Activated CD8-positive, alpha-beta memory T cell treated with anti-CD3 and anti-CD28 coated beads, Interleukin-2, amount 50 U/mL, for 1 hour (primary cell): ENCODE measurements around the gene CDK4.

ENCODE experiments used
- DNase-seq: peaks from one replicate; pipeline ENCODE4 v3.0.0-alpha.2; 2020; ENCODE audit errors: extremely low read depth

The CDK4 gene

GRCh38 chr12:57739914-57740538 lies 12.1 kb downstream of the CDK4 start:
- no peak for DNase-seq

- no peak for DNase-seq
These were observed 12.7 kb downstream of the CDK4 start for GRCh38 chr12:57739387-57739786.

- DNase-seq = no peak
These were observed 13.4 kb downstream of the CDK4 start, which contains the start of gene AGAP2 for GRCh38 chr12:57738661-57739237. Gene AGAP2, minus strand, starts transcription at chr12:57738742. Its CDS starts 496 bp downstream, at chr12:57738246.

GRCh38 chr12:57737467-57738460 lies 14.3 kb downstream of the CDK4 start:
- no peak for DNase-seq

GRCh38 chr12:57736741-57737466 lies 15.2 kb downstream of the CDK4 start:
- DNase-seq = no peak

GRCh38 chr12:57735952-57736740 lies 16.0 kb downstream of the CDK4 start:
- no peak for DNase-seq

- no peak for DNase-seq
These were observed 16.8 kb downstream of the CDK4 start for GRCh38 chr12:57735198-57735855.

- DNase-seq = no peak
These were observed 17.5 kb downstream of the CDK4 start for GRCh38 chr12:57734591-57734990.

- no peak for DNase-seq
These were observed 18.2 kb downstream of the CDK4 start for GRCh38 chr12:57733928-57734327.

- no peak for DNase-seq
These were observed 19.1 kb downstream of the CDK4 start for GRCh38 chr12:57732726-57733593.

- no peak for DNase-seq
These were observed 19.8 kb downstream of the CDK4 start for GRCh38 chr12:57732270-57732669.

- DNase-seq = no peak
These were observed 20.6 kb downstream of the CDK4 start for GRCh38 chr12:57731411-57732080.

- DNase-seq = no peak
These were observed 21.6 kb downstream of the CDK4 start for GRCh38 chr12:57730336-57731067.

GRCh38 chr12:57729321-57729844 lies 22.7 kb downstream of the CDK4 start:
- DNase-seq = no peak

GRCh38 chr12:57727758-57728395 lies 24.2 kb downstream of the CDK4 start:
- no peak for DNase-seq

GRCh38 chr12:57726884-57727757 lies 25.0 kb downstream of the CDK4 start:
- no peak for DNase-seq
